Small intestine (tissue), 7 donors: ENCODE measurements around the gene FGFBP1. TPM values are rescaled to one million over a fixed set of nuclear protein-coding genes. Genes with fewer than 3 reads are reported as not detected.

ENCODE experiments used
- DNase-seq, 2 donors: peaks; one replicate each; pipeline versions ENCODE4 v3.0.0 to v3.0.0-alpha.2; 2013
- FAIRE-seq: peaks from 2 replicates; lab custom pipeline; 2012; peaks lifted over from hg19 to GRCh38; lab: Jason Lieb, UNC
- H3K27ac ChIP-seq, 3 donors: one replicate each; pipeline ENCODE4 v1.5.1; 2013; ENCODE audit warnings: low read length in 2 of 3, mild to moderate bottlenecking in 2 of 3, control low read depth in 1 of 3, inconsistent platforms in 1 of 3, low read depth in 1 of 3, moderate library complexity in 1 of 3
- H3K27me3 ChIP-seq, 3 donors: one replicate each; pipeline ENCODE4 v1.6.1; 2013; ENCODE audit warnings: low read length in 3 of 3, inconsistent platforms in 1 of 3; ENCODE audit not compliant: control insufficient read depth in 3 of 3, insufficient read depth in 3 of 3
- H3K36me3 ChIP-seq, 3 donors: one replicate each; pipeline ENCODE4 v1.6.1; 2013; ENCODE audit warnings: low read length in 3 of 3, inconsistent platforms in 1 of 3, low read depth in 1 of 3, mild to moderate bottlenecking in 1 of 3, moderate library complexity in 1 of 3; ENCODE audit not compliant: control insufficient read depth in 3 of 3, insufficient read depth in 2 of 3
- H3K4me1 ChIP-seq, 3 donors: one replicate each; pipeline ENCODE4 v1.6.1; 2013; ENCODE audit warnings: low read length in 2 of 3, inconsistent platforms in 1 of 3, low read depth in 1 of 3, mild to moderate bottlenecking in 1 of 3, moderate library complexity in 1 of 3; ENCODE audit not compliant: control insufficient read depth in 3 of 3, insufficient read depth in 2 of 3
- H3K4me3 ChIP-seq, 3 donors: one replicate each; pipeline ENCODE4 v1.5.1; 2013; ENCODE audit warnings: low read length in 3 of 3, control low read depth in 1 of 3, inconsistent platforms in 1 of 3, low read depth in 1 of 3, mild to moderate bottlenecking in 1 of 3, moderate library complexity in 1 of 3
- H3K9me3 ChIP-seq, 2 donors: one replicate each; pipeline ENCODE4 v1.6.1; 2013; ENCODE audit warnings: low read depth in 1 of 2, low read length in 1 of 2; ENCODE audit not compliant: control insufficient read depth in 2 of 2, insufficient read depth in 1 of 2
- WGBS, 3 donors: extraction: QIAGEN DNeasy Blood & Tissue Kit; methylation state at CpG; one replicate each; pipeline ENCODE4 v1.1.7; 2013; 5-methylcytosine and 5-hydroxymethylcytosine counted together
- polyA plus RNA-seq, 4 donors: library from polyadenylated mRNA; stranded (reverse) in 3 of 4; unstranded in 1 of 4; fragments of 200-250 nt in 3 of 4; fragments of 120-200 nt in 1 of 4; gene quantifications; one replicate each; pipeline versions ENCODE4 v1.2.1 to v1.2.3, GENCODE V29; 2013
- donor health status: healthy with polysubstance abuse.
- donor health status: control.
- donor health status: control.
- donor health status: Bipolar disorder and iron deficiency.
- donor health status: healthy.

FGFBP1 gene
- polyA plus RNA-seq, 4 donors = 0.89 to 4.7 (median 1.6) TPM; not detected in 1

DNA sequence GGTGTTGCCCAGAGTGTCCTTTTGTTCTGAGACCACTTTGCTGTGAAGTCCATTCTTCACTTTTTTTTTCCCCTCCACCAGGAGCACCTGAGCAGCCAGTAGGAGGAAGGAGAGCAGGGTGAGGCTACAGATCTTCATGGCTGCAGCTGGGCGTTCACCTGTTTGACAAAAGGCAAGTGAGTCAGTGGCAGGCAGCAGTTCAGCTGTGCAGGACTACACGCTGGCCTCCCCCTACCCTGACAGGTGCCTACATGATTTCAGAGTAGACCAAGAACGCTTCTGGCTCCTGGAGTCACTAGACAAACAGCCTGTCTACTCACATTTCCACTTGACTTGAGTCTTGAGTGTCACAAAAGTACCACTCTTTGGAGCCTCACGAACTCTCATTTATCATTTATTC lies 2.0 kb downstream of the FGFBP1 start:
- H3K36me3 ChIP-seq = no peaks in the 10 kb centered on the region
- no peak overlapping the region for H3K27ac ChIP-seq
- H3K4me1 ChIP-seq = peaks cover 0 to 3% (median 3%) of the 10 kb centered on the region in 3 donors
- DNase-seq = peak in 1 of 2 donors; percentile 48
- FAIRE-seq = no peak
- no peaks in the 10 kb centered on the region for H3K9me3 ChIP-seq
- 42 to 65% (median 42%) methylated on average over 4 of the region's 4 CpGs for WGBS, 3 donors
- no peak overlapping the region for H3K4me3 ChIP-seq
- peaks cover 0 to 3% (median 2%) of the 10 kb centered on the region in 3 donors for H3K27me3 ChIP-seq

DNA sequence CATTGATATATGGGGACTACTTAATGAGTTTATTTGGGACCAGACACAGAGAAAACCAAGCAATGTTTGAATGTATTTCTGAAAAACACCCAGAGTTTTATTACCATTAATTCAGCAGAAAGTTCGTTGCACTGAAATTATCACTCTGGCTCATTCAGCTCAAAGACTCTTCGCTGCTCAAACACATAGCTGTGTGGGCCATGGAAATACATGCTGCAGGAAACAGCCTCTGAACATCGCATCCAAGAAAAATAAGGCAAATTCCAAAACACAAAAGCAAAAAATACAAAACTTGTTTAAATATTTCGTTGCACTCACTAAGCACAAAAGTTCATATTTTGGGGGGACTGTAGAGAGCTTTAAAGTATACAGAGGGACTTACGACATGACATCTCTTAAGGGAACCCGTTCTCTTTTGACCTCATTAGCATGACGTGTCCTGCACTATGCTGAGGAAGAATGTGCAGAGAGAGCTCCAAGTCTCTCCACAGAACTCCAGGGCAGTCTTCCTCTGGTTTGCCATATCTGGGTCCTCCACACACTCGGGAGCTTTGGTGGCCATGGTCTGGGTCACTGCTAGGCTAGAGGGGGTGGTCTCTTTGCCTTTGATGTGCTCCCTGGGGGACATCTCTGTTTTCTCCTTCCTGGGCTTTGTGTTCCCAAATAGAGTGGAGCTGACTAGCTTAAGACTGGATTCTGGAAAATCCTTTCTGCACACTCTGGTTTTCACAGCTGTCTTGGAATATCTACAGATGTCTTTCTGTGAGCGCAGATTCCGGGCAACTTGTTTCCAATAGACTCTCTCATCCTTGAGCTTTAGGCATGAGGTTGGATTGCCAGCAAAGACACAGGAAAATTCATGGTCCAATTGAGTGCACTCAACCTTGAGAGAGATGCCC lies 2.8 kb downstream of the FGFBP1 start:
- FAIRE-seq = no peak

DNA sequence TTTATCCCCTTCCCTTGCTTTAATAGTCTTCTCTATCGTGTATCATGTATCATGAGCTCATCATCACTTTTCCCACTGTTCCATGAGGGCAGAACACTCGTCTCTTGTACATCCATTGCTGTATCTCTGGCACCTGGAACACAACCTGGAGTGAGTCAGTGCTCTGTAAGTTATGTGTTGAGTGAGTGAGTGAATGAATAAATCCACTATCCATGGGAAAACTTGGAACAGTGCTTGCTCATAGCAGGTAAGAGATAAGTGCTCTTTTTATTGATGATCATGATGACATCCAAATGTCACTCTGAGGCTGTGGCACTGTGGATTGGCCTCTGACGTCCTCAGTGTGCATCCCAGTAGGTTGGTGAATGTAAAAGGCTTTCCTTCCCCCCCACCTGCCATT lies 4.3 kb downstream of the FGFBP1 start:
- Histone ChIP-seq H3K27me3 (peaks cover 0 to 4% (median 2%) of the 10 kb centered on the region in 3 donors), H3K36me3 (no peaks in the 10 kb centered on the region), H3K4me3 (no peak overlapping the region), H3K9me3 (no peaks in the 10 kb centered on the region), H3K4me1 (peaks cover 0 to 3% (median 3%) of the 10 kb centered on the region in 3 donors), H3K27ac (no peak overlapping the region)
- FAIRE-seq (no peak), DNase-seq (no peak)
- WGBS, 3 donors = 56 to 82% (median 77%) methylated on average over 3 of the region's 3 CpGs

More for the DNA sequence above, 2.8 kb downstream of the FGFBP1 start:
- Histone ChIP-seq H3K4me3 (no peak overlapping the region), H3K4me1 (peaks cover 0 to 3% (median 3%) of the 10 kb centered on the region in 3 donors), H3K27ac (no peak overlapping the region), H3K9me3 (no peaks in the 10 kb centered on the region), H3K36me3 (no peaks in the 10 kb centered on the region), H3K27me3 (peaks cover 0 to 2% (median under 1%) of the 10 kb centered on the region in 3 donors)
- DNase-seq = no peak
- 79 to 90% (median 84%) methylated on average over 10 of the region's 10 CpGs for WGBS, 3 donors

DNA sequence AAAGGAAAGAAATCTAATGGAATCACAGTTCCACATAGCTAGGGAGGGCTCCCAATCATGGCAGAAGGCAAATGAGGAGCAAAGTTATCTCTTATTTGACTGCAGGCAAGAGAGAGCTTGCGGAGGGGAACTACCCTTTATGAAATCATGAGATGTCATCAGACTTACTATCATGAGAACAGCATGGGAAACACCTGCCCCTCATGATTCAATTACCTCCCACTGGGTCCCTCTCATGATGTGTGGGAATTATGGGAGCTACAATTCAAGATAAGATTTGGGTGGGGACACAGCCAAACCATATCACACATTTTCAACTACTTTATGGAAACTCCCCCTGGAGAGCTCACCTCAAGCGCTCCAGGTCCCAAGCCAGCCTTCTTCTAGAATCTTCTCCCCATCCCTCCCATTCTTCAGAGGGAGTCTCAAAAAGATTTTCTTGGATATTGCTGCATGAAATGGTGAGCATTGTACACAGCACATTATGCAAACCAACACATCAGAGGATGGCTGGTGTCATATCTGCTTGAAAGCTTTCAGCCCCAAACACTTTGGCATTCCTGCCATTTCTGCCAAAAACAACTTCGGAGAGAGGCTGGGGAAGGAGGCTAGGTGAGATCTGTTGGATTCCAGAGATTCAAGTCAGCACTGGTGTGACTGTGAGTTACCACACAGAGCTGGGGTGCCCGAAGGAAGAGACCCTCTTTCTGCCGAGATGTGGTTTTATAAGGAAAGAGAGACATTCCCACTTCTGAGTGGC lies 6.9 kb downstream of the FGFBP1 start:
- no peak for FAIRE-seq
- H3K9me3 ChIP-seq = no peaks in the 10 kb centered on the region
- no peak overlapping the region for H3K27ac ChIP-seq
- no peaks in the 10 kb centered on the region for H3K36me3 ChIP-seq
- WGBS, 3 donors = 91 to 95% (median 95%) methylated on average over 5 of the region's 5 CpGs
- H3K27me3 ChIP-seq = peaks cover 0 to 4% (median 0%) of the 10 kb centered on the region in 3 donors
- DNase-seq = no peak
- H3K4me1 ChIP-seq = no peaks in the 10 kb centered on the region
- H3K4me3 ChIP-seq = no peak overlapping the region

DNA sequence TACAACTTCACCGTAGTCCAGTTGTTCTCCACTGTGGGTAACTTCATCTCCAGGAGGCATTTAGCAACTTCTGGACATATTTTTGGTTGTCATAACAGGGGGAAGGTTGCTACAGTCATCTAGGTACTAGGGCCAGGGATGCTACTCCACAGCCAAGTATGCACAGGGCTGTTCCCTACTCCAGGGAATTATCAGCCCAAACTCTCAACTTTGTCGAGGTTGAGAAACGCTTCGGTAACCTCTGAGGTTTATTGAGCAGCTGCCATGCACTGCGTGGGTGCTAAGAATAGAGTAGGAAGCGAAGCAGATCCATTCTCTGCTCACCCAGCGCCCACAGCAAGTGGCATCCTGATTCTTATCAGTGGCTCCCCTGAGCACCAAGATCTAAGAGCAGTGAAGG lies 8.2 kb downstream of the FGFBP1 start:
- no peak for FAIRE-seq

DNA sequence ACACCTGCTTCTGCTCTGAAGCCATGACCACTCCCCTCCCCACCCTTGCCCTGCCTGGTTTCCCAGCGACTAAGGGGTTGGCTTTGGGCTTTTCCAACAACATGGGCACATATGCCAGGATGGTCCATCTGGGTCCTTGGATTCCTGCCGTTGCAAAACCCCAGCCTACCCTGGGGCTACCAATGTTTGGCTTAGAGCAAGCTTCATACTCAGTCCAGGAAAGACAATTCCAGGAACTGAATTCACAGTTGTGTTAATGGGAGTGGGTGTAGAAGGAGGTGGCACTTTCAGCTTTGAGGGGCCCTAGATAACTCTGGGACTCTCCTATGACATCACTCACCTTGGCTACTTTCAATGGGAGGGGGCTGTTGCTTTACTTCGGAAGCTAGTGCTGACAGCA lies 9.0 kb downstream of the FGFBP1 start:
- Histone ChIP-seq H3K9me3 (no peaks in the 10 kb centered on the region), H3K36me3 (no peaks in the 10 kb centered on the region), H3K4me1 (no peaks in the 10 kb centered on the region), H3K27ac (no peak overlapping the region), H3K4me3 (no peak overlapping the region), H3K27me3 (peaks cover 0 to 4% (median 0%) of the 10 kb centered on the region in 3 donors)
- WGBS, 3 donors = 44 to 66% (median 49%) methylated on average over 3 of the region's 3 CpGs
- FAIRE-seq (no peak), DNase-seq (no peak)

More for the DNA sequence above, 8.2 kb downstream of the FGFBP1 start:
- H3K9me3 ChIP-seq = no peaks in the 10 kb centered on the region
- no peak overlapping the region for H3K27ac ChIP-seq
- 68 to 88% (median 74%) methylated on average over 7 of the region's 7 CpGs for WGBS, 3 donors
- peaks cover 0 to 4% (median 0%) of the 10 kb centered on the region in 3 donors for H3K27me3 ChIP-seq
- DNase-seq = no peak
- no peaks in the 10 kb centered on the region for H3K36me3 ChIP-seq
- H3K4me3 ChIP-seq = no peak overlapping the region
- no peaks in the 10 kb centered on the region for H3K4me1 ChIP-seq

DNA sequence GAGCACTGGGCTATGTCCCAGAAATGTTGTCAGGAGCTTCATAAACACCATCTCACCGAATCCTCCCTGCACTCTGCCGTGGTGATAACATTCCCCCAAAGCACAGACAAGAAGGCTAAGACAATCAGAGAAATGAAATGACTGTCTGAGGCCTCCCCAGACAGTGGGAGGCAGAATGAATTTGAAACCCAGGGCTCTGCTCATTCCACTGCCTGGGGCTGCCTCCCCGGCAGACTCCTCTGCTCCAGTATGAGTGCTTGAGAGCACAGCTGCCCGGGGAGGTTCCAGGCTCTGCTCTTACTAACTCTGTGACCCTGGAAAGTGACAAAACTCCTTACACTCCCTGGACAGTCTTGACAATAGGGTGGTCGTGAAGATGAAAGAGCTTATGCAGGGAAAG lies 9.7 kb downstream of the FGFBP1 start:
- no peaks in the 10 kb centered on the region for H3K4me1 ChIP-seq
- no peak for DNase-seq
- no peaks in the 10 kb centered on the region for H3K36me3 ChIP-seq
- FAIRE-seq = no peak
- H3K4me3 ChIP-seq = no peak overlapping the region
- H3K9me3 ChIP-seq = no peaks in the 10 kb centered on the region
- 77 to 83% (median 81%) methylated on average over 5 of the region's 5 CpGs for WGBS, 3 donors
- no peak overlapping the region for H3K27ac ChIP-seq
- H3K27me3 ChIP-seq = peaks cover 0 to 6% (median 0%) of the 10 kb centered on the region in 3 donors

DNA sequence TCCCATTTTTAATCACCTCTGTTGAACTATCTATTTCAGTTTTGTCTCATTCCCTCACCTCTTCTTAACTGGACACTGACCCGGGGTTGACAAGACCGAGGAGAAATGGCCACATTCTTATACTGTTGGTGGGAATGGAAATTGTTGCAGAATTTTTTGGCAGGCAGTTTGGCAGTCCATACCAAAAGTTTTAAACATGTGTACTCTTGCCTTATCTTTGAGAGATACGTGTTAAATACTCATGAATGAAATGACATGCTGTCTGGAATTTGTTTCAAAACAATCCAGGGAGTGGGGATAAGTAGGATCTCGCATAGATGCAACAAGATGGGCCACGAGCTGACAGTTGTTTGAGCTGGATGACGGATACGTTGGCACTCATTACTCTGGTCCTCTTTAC lies 12.1 kb downstream of the FGFBP1 start:
- H3K27me3 ChIP-seq = peaks cover 0 to 6% (median 0%) of the 10 kb centered on the region in 3 donors
- no peaks in the 10 kb centered on the region for H3K36me3 ChIP-seq
- no peaks in the 10 kb centered on the region for H3K4me1 ChIP-seq
- H3K4me3 ChIP-seq = no peak overlapping the region
- WGBS, 3 donors = 75 to 84% (median 76%) methylated on average over 7 of the region's 7 CpGs
- H3K27ac ChIP-seq = no peak overlapping the region
- no peaks in the 10 kb centered on the region for H3K9me3 ChIP-seq
- DNase-seq (no peak), FAIRE-seq (no peak)
